Measurements from ENCODE around the gene DBNDD1. TPM values are rescaled to one million over a fixed set of nuclear protein-coding genes. Genes with fewer than 3 reads are reported as not detected.
"Not testable (repeated sequence)": the region's sequence is repeated elsewhere in the genome, so short reads cannot be mapped to it uniquely, and the experiment has no call there.

DBNDD1 gene, protein sequence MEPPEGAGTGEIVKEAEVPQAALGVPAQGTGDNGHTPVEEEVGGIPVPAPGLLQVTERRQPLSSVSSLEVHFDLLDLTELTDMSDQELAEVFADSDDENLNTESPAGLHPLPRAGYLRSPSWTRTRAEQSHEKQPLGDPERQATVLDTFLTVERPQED
- polyA plus RNA-seq = 9.4 TPM

GRCh38 chr16:90018652-90019542 is at the start of gene DBNDD1:
TSS of gene DBNDD1 (minus strand) at chr16:90019456. CDS start at chr16:90019341, 115 bp downstream.
- Mint-ChIP-seq H3K4me1 (peaks cover 10 to 14% (median 11%) of the 10 kb centered on the region in 3 donors), H3K27ac (peak within 1 kb of the TSS in 1 of 3 donors; percentile 59), H3K4me3 (peak within 1 kb of the TSS; percentile 76 to 94 (median 80)), H3K27me3 (peaks cover 20% of the 10 kb centered on the region), H3K9me3 (peaks cover 0 to 2% (median 0%) of the 10 kb centered on the region in 3 donors), H3K36me3 (peaks cover 2% of the 10 kb centered on the region)

GRCh38 chr16:90061437-90061836 is 42.2 kb upstream of the DBNDD1 start:
- Mint-ChIP-seq H3K9me3 (no peaks in the 10 kb centered on the region), H3K4me1 (no peaks in the 10 kb centered on the region), H3K27ac (no peak overlapping the region), H3K4me3 (no peak overlapping the region), H3K27me3 (peaks cover 9% of the 10 kb centered on the region), H3K36me3 (peaks cover 5% of the 10 kb centered on the region)

- H3K4me1 Mint-ChIP-seq = no peaks in the 10 kb centered on the region
- no peak overlapping the region for H3K27ac Mint-ChIP-seq
- H3K9me3 Mint-ChIP-seq = peaks cover 6 to 27% (median 18%) of the 10 kb centered on the region in 3 donors
- peaks cover 8% of the 10 kb centered on the region for H3K27me3 Mint-ChIP-seq
- no peak overlapping the region for H3K4me3 Mint-ChIP-seq
- peaks cover 2% of the 10 kb centered on the region for H3K36me3 Mint-ChIP-seq
Observed at GRCh38 chr16:90057738-90058173, 38.5 kb upstream of the DBNDD1 start.

DNA sequence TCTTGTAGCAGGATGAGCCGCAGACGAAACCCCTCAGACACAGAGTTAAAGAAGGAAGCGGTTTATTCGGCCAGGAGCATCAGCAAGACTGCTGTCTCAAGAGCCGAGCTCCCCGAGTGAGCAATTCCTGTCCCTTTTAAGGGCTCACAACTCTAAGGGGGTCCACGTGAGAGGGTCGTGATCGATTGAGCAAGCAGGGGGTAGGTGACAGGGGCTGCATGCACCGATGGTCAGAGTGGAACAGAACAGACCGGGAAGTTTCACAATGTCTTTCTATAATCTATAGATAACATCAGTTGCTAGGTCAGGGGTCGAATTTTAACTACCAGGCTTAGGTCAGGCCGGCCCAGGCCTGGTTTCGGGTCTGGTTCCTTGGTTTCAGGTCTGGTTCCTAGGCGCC is 37.3 kb upstream of the DBNDD1 start:
- H3K36me3 Mint-ChIP-seq, H3K4me1 Mint-ChIP-seq, H3K4me3 Mint-ChIP-seq, H3K27me3 Mint-ChIP-seq, H3K27ac Mint-ChIP-seq: not testable (repeated sequence)
- H3K9me3 Mint-ChIP-seq = peaks cover 6 to 27% (median 18%) of the 10 kb centered on the region in 3 donors

GRCh38 chr16:90055371-90055770 is 36.1 kb upstream of the DBNDD1 start:
- Mint-ChIP-seq H3K9me3 (peaks cover 6 to 27% (median 18%) of the 10 kb centered on the region in 3 donors), H3K27ac (peak overlapping the region in 1 of 3 donors; percentile 69), H3K4me1 (no peaks in the 10 kb centered on the region), H3K36me3 (peaks cover 2% of the 10 kb centered on the region), H3K4me3 (no peak overlapping the region), H3K27me3 (peaks cover 8% of the 10 kb centered on the region)

GRCh38 chr16:90054554-90054953 is 35.3 kb upstream of the DBNDD1 start:
- Mint-ChIP-seq H3K36me3 (peaks cover 2% of the 10 kb centered on the region), H3K4me1 (peaks cover 0 to under 1% (median 0%) of the 10 kb centered on the region in 3 donors), H3K9me3 (peaks cover 6 to 27% (median 18%) of the 10 kb centered on the region in 3 donors), H3K4me3 (no peak overlapping the region), H3K27me3 (peaks cover 7% of the 10 kb centered on the region), H3K27ac (no peak overlapping the region)

DNA sequence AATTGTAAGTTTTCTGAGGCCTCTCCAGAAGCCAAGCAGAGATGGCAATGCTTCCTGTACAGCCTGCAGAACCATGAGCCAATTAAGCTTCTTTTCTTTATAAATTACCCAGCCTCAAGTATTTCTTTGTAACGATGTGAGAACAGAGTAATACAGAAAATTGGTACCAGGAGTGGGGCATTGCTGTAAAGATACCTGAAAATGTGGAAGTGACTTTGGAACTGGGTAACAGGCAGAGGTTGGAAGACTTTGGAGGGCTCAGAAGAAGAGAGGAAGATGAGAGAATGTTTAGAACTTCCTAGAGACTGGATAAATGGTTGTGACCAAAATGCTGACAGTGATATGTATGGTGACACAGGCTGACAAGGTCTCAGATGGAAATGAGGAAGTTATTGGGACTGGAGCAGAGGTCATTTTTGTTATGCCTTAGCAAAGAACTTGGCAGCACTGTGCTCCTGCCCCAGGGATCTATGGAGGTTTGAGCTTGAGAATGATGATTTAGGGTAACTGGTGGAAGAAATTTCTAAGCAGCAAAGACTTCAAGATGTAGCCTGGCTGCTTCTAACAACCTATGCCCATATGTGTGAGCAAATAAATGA is 34.7 kb upstream of the DBNDD1 start:
- H3K27me3 Mint-ChIP-seq = peaks cover 6% of the 10 kb centered on the region
- peaks cover 6 to 27% (median 19%) of the 10 kb centered on the region in 3 donors for H3K9me3 Mint-ChIP-seq
- no peak overlapping the region for H3K4me3 Mint-ChIP-seq
- H3K36me3 Mint-ChIP-seq = peaks cover 2% of the 10 kb centered on the region
- H3K4me1 Mint-ChIP-seq = peaks cover 0 to 5% (median 2%) of the 10 kb centered on the region in 3 donors
- peak overlapping the region in 1 of 3 donors; percentile 67 for H3K27ac Mint-ChIP-seq

- peaks cover 3 to 13% (median 5%) of the 10 kb centered on the region in 3 donors for H3K4me1 Mint-ChIP-seq
- no peaks in the 10 kb centered on the region for H3K36me3 Mint-ChIP-seq
- H3K9me3 Mint-ChIP-seq = peaks cover 6 to 27% (median 19%) of the 10 kb centered on the region in 3 donors
- no peak overlapping the region for H3K4me3 Mint-ChIP-seq
- H3K27me3 Mint-ChIP-seq = peaks cover 12% of the 10 kb centered on the region
- no peak overlapping the region for H3K27ac Mint-ChIP-seq
Observed at GRCh38 chr16:90050969-90051368, 31.7 kb upstream of the DBNDD1 start.

- peaks cover 20% of the 10 kb centered on the region for H3K27me3 Mint-ChIP-seq
Observed at GRCh38 chr16:90048737-90049330, 29.6 kb upstream of the DBNDD1 start.

DNA sequence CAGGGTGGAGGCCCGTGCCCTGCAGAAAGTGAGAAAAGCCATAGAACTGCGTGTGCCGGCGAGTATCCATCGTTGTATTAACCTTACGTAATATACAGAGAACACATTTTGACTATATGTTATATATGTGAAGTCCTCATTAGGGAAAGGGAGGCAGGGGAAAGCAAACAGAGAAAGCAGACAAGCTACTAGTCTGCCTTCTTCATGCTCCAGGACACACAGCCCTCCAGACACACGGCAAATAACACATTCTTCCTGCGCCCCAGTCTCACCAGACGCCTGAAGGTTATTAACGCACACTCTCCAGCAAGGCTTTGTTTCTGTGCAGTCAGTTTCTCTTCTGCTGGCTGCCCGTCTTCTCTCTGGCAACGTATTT is 29.1 kb upstream of the DBNDD1 start:
- Mint-ChIP-seq H3K27ac (peak overlapping the region in 2 of 3 donors; percentile 22 to 61), H3K9me3 (peaks cover 0 to 6% (median 5%) of the 10 kb centered on the region in 3 donors), H3K4me1 (peaks cover 3 to 13% (median 5%) of the 10 kb centered on the region in 3 donors), H3K4me3 (peak overlapping the region in 2 of 4 donors; percentile 38 to 63), H3K36me3 (no peaks in the 10 kb centered on the region), H3K27me3 (peaks cover 23% of the 10 kb centered on the region)

More at GRCh38 chr16:90048737-90049330, 29.6 kb upstream of the DBNDD1 start:
- H3K4me3 Mint-ChIP-seq = peak overlapping the region in 3 of 4 donors; percentile 32 to 67 (median 38)
- H3K4me1 Mint-ChIP-seq = peaks cover 3 to 13% (median 5%) of the 10 kb centered on the region in 3 donors
- peak overlapping the region in 1 of 3 donors; percentile 61 for H3K27ac Mint-ChIP-seq
- no peaks in the 10 kb centered on the region for H3K36me3 Mint-ChIP-seq
- H3K9me3 Mint-ChIP-seq = peaks cover 2 to 9% (median 7%) of the 10 kb centered on the region in 3 donors

GRCh38 chr16:90047714-90048346 is 28.6 kb upstream of the DBNDD1 start:
- Mint-ChIP-seq H3K4me3 (peak overlapping the region in 2 of 4 donors; percentile 38 to 63), H3K9me3 (peaks cover 0 to 2% (median 0%) of the 10 kb centered on the region in 3 donors)

DNA sequence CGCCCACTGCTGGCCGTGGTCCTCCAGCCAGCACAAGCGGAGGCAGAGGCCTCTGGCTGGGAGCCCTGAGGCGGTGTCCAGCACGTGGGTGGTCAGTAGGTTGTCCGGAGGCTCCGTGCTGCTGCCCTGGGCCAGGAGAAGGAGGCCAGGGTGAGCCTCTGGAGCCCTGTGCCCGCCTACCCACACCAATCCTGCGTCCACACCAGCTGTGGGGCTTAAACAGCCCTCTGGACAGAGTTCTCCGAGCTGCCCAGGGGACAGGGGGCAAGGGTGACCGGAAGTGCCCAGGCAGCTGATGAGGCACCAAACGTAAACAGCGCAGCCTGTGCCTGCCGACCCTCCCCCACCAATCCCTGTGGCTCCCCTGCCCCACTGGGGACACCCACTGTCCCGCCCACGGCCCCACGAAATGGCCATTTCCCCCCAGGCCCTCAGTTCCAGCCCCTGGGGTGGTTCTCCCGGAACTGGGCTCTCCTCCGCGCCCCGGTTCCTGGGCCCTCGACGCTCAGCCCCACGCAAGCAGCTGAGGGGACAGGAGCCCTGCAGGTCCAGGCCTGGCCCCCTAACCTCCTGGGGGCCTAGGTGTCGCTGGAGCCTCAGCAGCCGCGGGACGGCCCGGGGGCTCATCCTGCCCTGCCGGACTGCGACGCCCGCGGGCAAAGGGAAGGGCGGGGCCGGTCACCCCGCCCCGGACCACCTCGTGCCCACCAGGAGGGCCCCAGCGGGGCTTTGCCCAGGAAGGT is 27.9 kb upstream of the DBNDD1 start:
- Mint-ChIP-seq H3K36me3 (no peaks in the 10 kb centered on the region), H3K9me3 (peaks cover 0 to 2% (median 0%) of the 10 kb centered on the region in 3 donors), H3K4me3 (no peak overlapping the region), H3K27me3 (peaks cover 19% of the 10 kb centered on the region), H3K27ac (no peak overlapping the region), H3K4me1 (peaks cover 3 to 13% (median 5%) of the 10 kb centered on the region in 3 donors)

More at GRCh38 chr16:90047714-90048346, 28.6 kb upstream of the DBNDD1 start:
- H3K27me3 Mint-ChIP-seq = peaks cover 19% of the 10 kb centered on the region
- H3K36me3 Mint-ChIP-seq = no peaks in the 10 kb centered on the region
- peak overlapping the region in 2 of 3 donors; percentile 22 to 61 for H3K27ac Mint-ChIP-seq
- peaks cover 3 to 13% (median 5%) of the 10 kb centered on the region in 3 donors for H3K4me1 Mint-ChIP-seq

- Mint-ChIP-seq H3K36me3 (no peaks in the 10 kb centered on the region), H3K27me3 (peaks cover 19% of the 10 kb centered on the region), H3K9me3 (peaks cover 0 to 2% (median 0%) of the 10 kb centered on the region in 3 donors), H3K4me3 (peak overlapping the region in 1 of 4 donors; percentile 33), H3K27ac (peak overlapping the region in 2 of 3 donors; percentile 43 to 46), H3K4me1 (peaks cover 3 to 13% (median 5%) of the 10 kb centered on the region in 3 donors)
Observed at GRCh38 chr16:90046122-90046970, 27.1 kb upstream of the DBNDD1 start.
